Activated CD8-positive, alpha-beta memory T cell treated with anti-CD3 and anti-CD28 coated beads for 36 hours (primary cell): Measurements from ENCODE around the gene MORN4. TPM values are rescaled to one million over a fixed set of nuclear protein-coding genes. Genes with fewer than 3 reads are reported as not detected.
"Not testable (repeated sequence)": the region's sequence is repeated elsewhere in the genome, so short reads cannot be mapped to it uniquely, and the experiment has no call there.

Experiments
- CTCF ChIA-PET: fragments of 350-600 bp; sonication (Branson Sonifier 250); formaldehyde crosslinking; loops from one replicate; lab custom pipeline; 2021; ENCODE audit warnings: antibody characterized with exemption; lab: Charles Lee
- POLR2A ChIA-PET: fragments of 350-600 bp; sonication (Branson Sonifier 250); formaldehyde crosslinking; loops from one replicate; lab custom pipeline; 2021; ENCODE audit warnings: antibody characterized with exemption; lab: Charles Lee
- total RNA-seq, 2 experiments: library from RNA; stranded (reverse); gene quantifications; one replicate each; pipeline ENCODE4 v1.2.3, GENCODE V29; 2021

MORN4 gene
- total RNA-seq, 2 experiments from 2014 or later, result 3.6 TPM

DNA sequence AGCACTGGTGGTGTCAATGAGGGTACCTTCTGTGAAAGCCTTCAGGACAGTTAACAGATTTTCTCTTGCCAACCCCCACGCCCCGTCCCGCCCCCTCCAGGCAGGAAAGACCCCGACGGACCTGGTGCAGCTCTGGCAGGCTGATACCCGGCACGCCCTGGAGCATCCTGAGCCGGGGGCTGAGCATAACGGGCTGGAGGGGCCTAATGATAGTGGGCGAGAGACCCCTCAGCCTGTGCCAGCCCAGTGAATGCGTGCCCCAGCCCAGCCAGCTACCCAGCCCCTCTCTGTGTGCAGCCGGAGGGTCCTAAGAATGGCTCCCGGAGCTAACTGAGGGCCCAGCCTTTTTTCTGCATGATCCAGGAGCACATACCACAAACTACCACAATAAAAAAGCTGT is 49.8 kb downstream of the MORN4 start:
- POLR2A ChIA-PET, result no interaction called here
- CTCF ChIA-PET, result interaction anchor here (1.1 kb wide), 1 partner anchor 22 kb away, joined by 4 read pairs; no protein-coding TSS in a partner anchor

DNA sequence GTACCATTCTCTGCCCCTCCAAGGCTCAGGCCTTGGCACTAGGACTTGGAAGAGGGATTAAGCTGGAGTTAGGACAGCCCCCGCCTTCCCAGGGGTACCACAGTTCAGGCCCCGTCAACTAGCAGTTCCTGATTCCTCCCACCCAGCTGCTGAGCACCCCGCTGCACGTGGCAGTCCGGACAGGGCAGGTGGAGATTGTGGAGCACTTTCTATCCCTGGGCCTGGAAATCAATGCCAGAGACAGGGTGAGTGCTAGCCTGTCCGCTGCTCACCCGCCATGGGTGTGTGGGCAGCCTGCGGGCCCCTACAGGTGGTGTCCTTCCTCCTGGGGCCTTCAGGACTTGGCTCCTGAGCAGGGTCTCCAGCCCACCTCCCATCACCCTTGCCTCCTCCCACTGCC is 51.1 kb downstream of the MORN4 start:
- CTCF ChIA-PET, result interaction anchor here (2.1 kb wide), 1 partner anchor 10 kb away, joined by 7 read pairs; the partner anchor contains the start of gene ANKRD2
- POLR2A ChIA-PET, result no interaction called here

DNA sequence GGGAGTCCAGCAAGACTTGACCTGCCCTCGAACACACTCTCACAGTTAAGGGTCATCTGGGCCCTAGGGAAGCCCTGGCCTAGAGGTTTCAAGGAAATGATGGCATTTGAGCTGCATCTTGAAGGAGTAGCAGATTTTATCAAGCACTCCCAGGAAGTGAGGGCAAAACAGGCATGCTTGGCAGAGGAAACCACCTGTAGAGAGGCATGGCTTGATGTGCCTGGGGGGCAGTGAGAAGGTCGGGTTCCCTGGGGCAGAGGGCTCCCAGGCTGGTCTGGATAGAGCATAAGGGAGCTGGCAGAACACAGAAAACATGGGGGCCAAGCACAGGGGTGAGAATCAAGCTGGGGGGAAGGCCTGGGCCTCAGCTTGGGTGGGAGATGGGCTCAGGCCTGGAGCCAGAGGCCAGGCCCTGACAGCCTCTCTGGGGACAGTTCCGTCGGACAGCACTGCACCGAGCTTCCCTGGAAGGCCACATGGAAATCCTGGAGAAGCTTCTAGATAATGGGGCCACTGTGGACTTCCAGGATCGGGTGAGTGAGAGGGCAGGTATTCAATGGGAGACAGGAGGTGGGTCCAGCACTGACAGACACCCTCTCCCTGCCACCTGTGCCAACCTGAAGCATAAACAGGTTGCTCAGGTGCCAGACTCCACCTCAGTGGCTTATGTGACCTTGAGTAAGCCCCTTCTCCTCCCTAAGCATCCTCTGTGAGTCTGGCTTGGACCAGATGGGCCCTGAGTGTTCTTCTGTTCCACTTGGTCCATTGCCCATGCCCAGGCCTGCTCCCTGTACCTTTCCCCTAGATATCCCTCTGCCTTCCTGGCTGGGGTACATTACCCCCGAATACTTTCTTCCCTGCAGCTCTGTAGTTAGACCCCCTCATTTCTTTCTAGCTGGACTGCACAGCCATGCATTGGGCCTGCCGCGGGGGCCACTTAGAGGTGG is 52.6 kb downstream of the MORN4 start:
- POLR2A ChIA-PET, result no interaction called here

DNA sequence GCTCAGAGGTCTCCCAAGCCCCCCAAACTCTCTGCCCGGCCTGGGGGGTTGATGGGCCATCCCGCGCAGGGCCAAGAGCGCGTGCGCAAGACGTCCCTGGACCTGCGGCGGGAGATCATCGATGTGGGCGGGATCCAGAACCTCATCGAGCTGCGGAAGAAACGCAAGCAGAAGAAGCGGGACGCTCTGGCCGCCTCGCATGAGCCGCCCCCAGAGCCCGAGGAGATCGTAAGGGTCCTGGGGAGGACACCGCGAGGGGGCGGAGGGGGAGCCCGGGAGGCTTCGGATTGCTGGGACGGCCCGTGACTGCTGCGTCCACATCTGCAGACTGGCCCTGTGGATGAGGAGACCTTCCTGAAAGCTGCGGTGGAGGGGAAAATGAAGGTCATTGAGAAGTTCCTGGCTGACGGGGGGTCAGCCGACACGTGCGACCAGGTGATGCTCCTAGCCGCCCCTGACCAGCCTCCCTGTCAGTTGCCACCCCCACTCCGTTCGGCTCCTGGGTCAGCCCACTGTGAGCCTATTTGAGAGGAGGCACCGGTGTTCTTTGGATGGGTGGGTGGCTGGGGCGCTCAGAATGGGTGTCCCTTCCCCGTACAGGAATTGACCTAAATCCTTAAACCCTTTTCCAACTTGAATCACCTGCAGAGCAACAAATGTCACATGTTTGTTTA is 55.0 kb downstream of the MORN4 start:
- ChIA-PET CTCF (no interaction called here), POLR2A (no interaction called here)

More for the DNA sequence above, 52.6 kb downstream of the MORN4 start:
- CTCF ChIA-PET, result interaction anchor here (2.1 kb wide), 1 partner anchor 9 kb away, joined by 7 read pairs; the partner anchor contains the start of gene ANKRD2

DNA sequence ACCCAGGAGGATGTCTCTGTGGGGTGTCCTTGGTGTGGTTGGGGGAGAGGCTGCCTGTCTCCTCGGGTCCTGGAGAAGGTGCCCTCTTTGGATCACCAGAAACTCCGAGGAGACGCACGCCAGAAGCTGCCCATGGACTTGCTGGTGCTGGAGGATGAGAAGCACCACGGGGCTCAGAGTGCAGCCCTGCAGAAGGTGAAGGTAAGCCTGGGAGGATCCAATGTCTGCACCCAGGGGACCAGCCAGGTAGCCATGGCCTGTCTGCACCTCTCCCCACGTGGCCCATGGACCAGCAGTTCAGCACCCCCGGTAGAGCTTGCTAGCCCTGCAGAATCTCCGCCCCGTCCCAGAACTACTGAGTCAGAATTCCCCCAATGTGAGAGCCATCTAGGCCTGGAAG is 55.6 kb downstream of the MORN4 start:
- POLR2A ChIA-PET, result no interaction called here
- CTCF ChIA-PET, result no interaction called here

DNA sequence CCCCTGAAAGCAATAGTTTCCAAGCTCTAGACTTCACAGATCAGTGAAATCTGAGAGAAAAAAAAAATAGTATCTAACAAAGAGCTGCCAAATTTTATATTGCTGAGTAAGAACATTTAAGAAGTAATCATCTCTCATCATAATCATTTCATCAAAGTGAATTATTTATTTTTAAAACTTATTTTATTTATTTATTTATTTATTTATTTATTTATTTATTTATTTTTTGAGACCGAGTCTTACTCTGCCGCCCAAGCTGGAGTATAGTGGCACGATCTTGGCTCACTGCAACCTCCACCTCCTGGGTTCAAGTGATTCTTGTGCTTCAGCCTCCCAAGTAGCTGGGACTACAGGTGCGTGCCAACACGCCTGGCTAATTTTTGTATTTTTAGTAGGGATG is 56.8 kb downstream of the MORN4 start:
- POLR2A ChIA-PET, result not testable (repeated sequence)
- CTCF ChIA-PET, result interaction anchor here (0.6 to 1.4 kb wide), 2 partner anchors 125 to 272 kb away, joined by 3 read pairs; no protein-coding TSS in a partner anchor

DNA sequence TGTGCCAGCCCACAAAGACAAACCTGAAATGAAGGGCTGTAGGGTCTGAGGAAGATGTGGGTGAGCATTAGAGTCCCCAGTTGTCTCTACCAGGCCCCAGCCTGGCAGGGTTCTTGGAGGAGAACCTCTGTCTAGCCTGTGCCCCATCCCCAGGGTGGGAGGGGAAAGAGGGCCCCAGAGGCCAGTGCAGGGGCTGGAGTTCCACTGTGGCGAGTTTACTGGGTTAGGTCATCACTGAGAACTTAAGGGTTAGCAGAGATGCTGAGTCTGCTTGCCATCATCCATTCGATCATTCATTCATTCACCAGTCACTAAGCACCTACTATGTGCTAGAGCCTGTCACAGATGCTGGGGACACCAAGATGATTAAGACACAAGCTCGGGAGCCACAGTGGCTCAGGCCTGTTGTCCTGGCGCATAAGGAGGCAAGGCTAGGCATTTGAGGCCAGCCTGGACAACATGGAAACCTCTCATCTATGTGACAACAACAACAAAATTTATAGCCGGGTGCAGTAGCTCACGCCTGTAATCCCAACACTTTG is 58.1 kb downstream of the MORN4 start:
- ChIA-PET CTCF (interaction anchor here (0.6 to 1.4 kb wide), 2 partner anchors 78 to 127 kb away, joined by 3 read pairs; no protein-coding TSS in a partner anchor), POLR2A (no interaction called here)

DNA sequence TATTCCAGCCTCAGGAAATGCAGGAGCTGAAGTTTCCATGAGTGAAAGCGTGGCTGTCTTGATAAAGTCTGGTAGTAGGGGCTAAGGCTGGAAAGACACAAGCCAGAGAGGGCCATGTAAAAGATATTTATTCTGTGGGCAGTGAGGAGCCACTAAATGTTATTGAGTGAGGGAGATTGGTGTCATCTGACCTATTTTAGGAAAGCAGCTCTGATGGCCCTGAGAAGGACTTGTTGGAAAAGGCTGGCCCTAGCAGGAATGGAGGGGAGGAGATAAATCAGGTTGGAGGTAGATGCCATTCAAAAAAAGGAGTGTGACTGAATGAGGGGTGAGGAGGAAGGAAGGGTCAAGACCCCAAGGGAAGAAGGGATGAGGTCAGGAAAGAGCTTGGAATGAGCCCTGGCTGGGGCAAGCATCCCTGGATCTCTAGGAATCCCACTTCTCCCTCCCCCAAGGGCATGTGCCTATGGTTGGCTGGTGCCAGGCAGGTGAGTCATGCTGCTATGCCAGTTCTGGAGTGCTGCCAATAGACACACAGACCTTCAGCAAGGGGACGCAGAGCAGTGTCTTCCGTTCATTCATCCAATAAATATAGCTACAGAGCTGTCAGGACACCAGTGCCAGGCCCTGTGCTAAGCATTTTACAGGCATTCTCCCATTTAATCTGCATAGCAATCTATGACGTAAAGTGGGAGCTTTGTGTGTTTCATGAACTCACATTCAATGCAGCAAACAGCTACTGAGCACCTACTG is 58.8 kb downstream of the MORN4 start:
- ChIA-PET POLR2A (no interaction called here), CTCF (interaction anchor here (1.3 kb wide), 1 partner anchor 120 kb away, joined by 3 read pairs; no protein-coding TSS in a partner anchor)

DNA sequence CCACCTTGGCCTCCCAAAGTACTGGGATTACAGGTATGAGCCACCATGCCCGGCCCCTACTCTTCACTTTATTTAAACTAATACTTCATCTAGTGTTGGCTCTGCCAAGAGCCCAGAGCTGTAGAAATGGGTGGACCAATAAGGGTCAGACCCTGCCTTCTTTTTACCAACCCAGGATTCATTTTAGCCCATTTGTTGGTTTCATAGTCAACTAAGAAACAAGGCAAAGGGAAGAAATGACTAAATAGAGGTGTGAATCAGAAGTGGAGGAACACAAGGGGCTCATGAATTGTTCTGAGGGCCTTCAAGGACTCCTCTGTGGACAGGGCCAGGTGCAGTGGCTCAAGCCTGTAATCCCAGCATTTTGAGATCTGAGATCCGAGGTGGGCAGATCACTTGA is 59.6 kb downstream of the MORN4 start:
- POLR2A ChIA-PET, result no interaction called here
- CTCF ChIA-PET, result interaction anchor here (1.3 kb wide), 1 partner anchor 120 kb away, joined by 3 read pairs; no protein-coding TSS in a partner anchor

DNA sequence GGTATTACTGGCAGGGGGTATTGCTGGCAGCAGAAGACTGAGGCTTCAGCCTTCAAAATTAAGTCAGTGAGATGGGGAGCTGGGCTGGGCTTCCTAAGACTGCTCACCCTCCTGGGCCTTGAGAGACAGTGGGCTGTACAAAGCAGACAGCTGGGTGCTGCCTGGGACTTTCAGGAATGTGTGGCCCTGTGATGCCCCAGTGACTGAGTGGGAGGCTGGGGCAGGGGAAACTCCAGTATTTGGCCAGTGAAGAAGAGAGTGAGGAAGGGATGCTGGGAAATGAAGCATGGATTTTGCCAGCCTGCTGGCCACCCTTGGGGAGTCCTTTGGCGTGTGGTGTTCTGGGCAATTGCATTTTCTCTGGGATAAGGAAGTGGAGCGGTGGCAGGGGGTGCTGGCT is 60.3 kb downstream of the MORN4 start:
- ChIA-PET CTCF (interaction anchor here (0.6 to 2.0 kb wide), 4 partner anchors 8 to 119 kb away, joined by 3 to 7 read pairs (median 5); partner anchors contain the start of gene PI4K2A), POLR2A (no interaction called here)

DNA sequence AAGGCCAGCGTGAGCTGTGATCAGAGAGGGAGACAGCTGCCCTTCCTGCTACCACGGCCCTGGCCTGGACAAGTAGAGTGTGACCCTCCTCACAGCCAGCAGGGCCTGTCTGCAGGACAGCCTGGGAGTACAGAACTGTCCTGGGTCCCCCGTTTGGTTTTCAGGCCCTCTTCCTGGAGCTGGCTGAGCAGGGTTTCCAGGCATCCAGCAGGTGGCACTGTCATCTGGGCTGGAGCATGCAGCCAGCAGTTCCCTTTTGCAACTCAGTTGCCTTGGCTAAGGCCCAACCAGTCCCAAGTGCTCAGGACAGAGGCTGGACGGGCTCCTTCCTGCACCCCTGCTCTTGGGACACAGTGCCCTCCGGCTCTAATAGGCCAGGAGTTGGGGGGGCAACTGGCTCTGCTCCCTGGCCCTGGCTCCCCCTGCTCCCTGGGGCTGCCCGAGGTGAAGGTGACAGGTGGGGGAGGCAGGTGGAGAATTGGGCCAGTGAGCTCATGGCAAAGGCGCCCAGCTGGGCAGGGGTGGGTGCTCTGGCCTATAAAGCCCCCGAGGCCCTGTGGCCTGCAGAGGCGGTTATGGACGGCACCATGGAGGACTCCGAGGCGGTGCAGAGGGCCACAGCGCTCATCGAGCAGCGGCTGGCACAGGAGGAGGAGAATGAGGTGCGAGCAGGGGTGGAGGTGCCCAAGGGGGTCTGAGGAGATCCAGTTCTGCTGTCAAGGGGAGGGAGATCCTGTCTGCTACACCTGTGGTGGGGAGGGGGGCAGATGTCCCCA is 60.9 kb downstream of the MORN4 start, which contains the start of gene ANKRD2:
TSS of gene ANKRD2 (plus strand) at position 566 of the 776 bp plus-strand sequence. CDS start at position 576, 10 bp downstream.
- CTCF ChIA-PET, result interaction anchor here (0.6 to 2.0 kb wide), 10 partner anchors 9 to 113 kb away, joined by 3 to 7 read pairs (median 3); partner anchors contain the start of gene PI4K2A
- POLR2A ChIA-PET, result no interaction called here

DNA sequence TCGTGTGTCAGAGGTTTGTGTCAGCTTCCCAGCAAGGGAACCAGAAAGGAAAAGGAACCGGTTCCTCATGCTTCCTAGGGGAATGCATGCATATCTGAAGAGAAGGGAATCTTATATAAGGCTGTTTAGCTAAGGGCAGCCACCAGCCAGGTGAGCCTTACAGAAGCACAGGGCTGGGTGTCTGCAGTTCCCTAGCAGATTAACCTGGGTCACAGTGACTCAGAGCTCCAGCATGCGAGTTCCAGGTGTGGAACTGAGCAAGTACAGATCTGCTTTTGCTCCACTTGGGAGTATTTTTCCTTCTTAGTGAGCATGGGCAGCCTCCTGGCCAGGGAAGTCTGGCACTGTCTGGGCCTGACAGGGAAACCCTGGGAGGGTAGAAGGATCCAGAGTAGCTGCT is 61.7 kb downstream of the MORN4 start:
- POLR2A ChIA-PET, result no interaction called here
- CTCF ChIA-PET, result interaction anchor here (0.6 to 2.0 kb wide), 10 partner anchors 10 to 75 kb away, joined by 3 to 7 read pairs (median 3); partner anchors contain the start of gene PI4K2A

DNA sequence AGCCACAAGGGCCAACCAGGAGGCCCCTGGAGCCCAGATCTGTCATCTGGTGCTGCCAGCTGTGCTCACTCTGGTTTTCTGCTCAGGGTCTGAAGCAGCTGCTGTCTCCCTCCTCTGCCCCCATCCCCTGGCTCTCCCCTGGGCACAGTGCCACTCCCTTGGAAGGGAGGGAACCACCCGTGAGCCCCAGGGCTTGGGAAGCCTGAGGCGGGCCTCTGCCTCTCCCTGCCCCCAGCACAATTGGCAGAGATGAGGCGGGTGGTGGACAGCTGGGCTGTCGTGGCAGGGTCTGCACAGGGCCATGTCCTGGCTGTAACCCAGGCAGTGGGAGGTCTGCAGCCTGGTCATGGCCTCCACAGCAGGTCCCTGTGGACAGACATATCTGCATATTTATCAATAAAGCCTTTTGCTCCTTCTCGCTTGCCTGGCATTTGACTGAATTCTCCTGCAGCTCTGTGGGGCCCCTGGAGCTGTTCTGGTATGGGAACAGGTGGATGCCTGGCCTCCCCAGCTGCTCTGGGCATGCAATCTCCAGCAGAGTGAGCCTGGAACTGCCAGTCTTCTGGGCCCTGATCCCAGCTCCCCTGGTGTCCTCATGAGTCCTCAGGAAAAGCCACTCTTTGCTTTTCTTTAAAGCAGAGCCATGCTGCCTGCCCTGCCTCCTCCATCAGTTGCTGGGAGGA is 62.4 kb downstream of the MORN4 start:
- POLR2A ChIA-PET, result no interaction called here
- CTCF ChIA-PET, result interaction anchor here (0.9 to 2.0 kb wide), 3 partner anchors 17 to 70 kb away, joined by 3 to 7 read pairs (median 3); partner anchors contain the start of gene PI4K2A

DNA sequence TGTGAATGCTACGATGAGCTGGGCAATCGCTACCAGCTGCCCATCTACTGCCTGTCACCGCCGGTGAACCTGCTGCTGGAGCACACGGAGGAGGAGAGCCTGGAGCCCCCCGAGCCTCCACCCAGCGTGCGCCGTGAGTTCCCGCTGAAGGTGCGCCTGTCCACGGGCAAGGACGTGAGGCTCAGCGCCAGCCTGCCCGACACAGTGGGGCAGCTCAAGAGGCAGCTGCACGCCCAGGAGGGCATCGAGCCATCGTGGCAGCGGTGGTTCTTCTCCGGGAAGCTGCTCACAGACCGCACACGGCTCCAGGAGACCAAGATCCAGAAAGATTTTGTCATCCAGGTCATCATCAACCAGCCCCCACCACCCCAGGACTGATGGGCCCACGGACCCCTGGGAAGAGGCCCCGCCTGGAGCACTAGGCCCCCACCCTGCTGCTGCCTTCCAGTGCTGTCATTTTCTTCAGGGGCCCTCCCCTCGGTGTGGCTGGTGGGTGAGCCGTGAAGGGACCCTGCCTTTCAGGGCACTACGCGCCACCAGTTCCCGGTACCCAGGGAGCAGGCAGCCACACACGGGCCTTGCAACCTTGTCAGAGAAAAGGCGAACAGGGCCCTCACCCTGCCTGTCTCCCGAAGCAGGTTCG is 63.0 kb downstream of the MORN4 start:
- POLR2A ChIA-PET, result no interaction called here
- CTCF ChIA-PET, result no interaction called here

DNA sequence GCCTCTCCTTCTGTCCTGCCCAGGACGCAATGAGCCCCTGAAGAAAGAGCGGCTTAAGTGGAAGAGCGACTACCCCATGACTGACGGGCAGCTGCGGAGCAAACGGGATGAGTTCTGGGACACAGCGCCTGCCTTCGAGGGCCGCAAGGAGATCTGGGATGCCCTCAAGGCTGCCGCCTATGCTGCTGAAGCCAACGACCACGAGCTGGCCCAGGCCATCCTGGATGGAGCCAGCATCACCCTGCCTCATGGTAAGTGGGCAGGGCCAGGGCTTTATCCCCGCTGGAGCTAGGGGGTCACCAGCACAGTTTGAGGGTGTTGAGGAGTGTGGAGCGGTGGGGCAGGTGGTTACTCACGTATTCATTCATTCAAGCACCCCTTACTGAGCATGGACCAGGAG is 65.4 kb downstream of the MORN4 start:
- CTCF ChIA-PET, result no interaction called here
- POLR2A ChIA-PET, result no interaction called here

DNA sequence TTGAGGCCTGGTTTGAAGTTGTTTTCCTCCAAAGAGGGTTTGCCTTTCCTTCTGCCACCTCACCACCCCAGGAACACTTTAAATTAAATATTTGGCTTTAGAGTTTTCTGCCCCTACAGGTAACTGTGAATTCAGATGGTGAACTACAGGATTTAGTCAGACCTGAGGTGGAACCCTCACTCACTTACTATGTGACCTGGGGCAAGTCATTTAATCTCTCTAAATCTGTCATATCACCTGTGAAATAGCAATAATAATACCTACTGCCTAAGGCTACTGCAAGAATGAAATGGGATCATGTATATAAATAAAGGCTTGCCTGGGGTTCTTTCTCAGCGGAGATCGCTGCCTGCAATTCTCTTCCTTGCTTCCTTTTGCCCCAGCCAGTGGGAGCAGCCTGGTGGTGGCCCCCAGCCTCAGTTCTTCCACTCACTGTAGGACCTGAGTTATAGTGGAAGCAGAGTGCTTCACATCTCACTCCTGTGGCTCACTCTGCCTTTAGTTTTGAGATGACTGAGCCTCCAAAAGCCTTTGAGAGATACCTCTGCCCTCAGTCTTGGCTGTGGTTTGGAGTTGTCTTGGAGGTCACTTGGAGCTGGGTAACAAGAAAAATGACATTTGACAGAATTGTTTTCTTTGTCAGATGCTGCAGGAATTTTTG is 66.8 kb downstream of the MORN4 start:
- POLR2A ChIA-PET, result no interaction called here
- CTCF ChIA-PET, result no interaction called here
